GM19324 (cell line): ENCODE data around the gene MYL6.
"Not testable (repeated sequence)": the region's sequence is repeated elsewhere in the genome, so short reads cannot be mapped to it uniquely, and the experiment has no call there.

Source experiments
- ATAC-seq: cut with Tn5 transposase; IDR thresholded peaks from one replicate; pipeline ENCODE4 v1.9.1; 2021; ENCODE audit warnings: mild to moderate bottlenecking, moderate library complexity; ENCODE audit not compliant: unreplicated experiment, low FRiP score

MYL6 gene

DNA sequence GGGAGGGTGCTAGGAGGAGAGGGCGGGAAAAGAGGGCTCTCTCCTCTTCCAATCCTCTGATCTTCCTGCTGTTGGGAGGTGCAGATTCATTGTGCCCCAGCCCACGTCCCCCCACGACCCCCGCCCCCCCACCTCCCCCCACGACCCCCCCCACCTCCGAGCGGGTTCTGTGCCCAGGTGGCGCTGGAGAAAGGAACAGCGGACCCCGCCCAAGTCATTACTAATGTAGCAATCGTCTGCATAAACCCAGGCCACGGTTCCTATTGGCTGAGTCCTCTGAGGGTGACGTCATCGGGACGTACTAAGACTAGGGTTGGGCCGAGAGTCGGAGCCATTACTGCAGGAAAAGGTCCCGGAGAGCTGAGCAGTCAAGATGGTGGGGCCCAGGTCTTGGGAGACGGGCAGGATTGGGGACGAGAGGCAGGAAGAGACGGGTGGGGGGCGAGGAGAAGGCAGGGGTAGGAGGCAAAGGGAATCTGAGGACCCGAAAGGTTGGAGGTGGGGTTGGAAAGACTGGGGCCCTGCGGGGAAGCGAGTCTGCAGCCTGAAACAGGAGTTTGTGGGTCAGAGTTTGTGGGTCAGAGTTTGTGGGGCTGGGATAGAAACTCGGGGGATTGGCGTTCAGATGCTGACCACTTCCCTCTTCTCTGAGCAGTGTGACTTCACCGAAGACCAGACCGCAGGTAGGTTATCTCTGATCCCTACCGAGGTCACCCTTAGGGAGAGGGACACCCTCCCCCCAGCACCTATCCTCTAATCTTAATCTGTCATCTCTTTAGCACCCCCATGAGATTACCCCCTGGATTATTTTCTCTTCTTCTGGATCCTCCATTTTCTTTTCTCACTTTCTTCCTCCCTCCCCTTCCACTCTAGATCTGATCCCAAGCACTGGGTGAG lies at the start of gene MYL6:
Gene MYL6, plus strand, starts transcription at position 331 of the 897 bp plus-strand sequence. Its CDS starts 43 bp downstream, at position 374.
- ATAC-seq, result peak; percentile 82

DNA sequence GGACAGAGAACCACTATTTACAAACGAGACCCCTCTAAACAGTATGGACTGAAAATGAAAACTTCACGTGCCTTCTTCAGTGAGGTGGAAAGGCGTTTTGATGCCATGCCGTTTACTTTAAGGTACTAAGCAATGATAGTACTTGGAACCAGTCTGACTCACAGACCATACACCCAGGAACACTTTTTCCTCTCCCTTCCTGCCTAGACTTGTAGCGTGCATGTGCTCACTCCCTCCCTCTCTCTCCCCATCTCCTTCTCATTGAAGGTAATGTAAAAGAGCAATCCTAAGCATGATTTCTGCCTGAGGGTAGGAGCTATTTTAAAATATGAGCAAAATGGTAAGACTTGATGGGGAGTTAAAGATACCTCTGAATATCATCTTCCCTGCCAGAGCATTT lies 47.6 kb upstream of the MYL6 start:
- no peak for ATAC-seq

DNA sequence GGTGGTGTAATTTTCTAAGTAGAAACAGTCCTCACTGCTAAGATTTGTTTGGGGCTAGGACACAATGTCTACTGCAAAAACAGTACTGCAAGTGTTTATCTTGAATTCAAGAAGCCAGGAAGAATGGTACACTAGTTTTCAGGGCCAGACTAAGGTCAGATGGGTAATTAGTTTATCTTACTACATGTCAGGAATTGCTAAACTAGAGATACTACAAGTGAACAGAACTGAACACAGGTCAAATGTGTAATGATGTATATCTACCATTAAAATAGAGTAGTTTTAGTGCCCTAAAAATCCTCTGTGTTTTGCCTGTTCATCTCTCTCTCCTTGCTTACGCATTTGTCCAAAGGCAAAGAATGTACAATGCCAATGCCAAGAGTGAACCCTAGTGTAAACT lies 44.1 kb upstream of the MYL6 start:
- no peak for ATAC-seq

DNA sequence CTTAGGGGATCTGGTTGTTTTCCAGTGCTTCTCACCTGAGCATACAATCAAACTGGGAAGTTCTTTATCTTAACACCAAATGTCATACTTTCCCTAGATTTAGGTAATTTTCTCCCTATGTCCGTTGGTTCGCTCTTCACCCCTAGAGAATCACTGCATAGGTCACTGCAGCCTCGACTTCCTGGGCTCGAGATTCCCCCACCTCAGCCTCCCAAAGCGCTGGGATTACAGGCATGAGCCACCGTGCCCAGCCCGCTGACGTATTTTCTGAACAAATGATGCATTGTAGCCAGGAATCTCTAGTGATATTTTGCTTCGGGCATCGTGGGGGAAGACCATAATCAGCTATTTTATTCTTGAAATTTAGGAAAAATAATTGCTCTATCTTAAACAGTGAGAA lies 42.8 kb upstream of the MYL6 start:
- ATAC-seq, result no peak

DNA sequence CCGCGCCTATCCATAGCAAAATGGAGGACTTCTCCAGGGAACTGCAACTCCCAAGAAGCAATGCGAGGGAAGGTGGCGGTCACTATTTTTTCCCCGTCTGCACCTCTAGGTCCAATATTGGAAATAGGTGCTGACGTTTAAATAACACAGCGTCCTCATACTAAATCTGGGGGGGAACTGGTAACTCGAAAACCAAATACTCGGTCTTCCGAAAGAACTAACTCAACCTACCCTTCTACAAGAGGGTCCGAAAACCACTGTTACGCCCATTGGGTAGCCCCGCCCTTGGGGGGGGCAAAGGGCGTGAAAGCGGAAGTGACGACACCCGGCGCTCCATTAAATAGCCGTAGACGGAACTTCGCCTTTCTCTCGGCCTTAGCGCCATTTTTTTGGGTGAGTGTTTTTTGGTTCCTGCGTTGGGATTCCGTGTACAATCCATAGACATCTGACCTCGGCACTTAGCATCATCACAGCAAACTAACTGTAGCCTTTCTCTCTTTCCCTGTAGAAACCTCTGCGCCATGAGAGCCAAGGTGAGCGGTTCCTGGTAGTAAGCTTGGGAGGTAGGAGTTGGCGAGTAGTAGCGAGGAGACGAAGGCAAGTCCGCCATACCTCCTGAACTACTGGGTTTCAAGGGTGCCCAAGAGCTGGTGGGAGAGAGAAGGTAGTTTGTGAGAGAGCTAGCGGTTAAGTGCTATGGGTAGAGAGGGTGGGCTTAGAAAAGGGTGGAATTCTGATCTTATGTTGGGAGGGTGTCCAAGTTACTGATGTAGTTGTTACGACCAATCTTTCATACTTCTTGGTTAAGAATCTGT lies 41.7 kb upstream of the MYL6 start, which contains the start of gene RPL41:
Gene RPL41, plus strand, starts transcription at position 367 of the 815 bp plus-strand sequence.
- ATAC-seq, result peak; percentile 46

DNA sequence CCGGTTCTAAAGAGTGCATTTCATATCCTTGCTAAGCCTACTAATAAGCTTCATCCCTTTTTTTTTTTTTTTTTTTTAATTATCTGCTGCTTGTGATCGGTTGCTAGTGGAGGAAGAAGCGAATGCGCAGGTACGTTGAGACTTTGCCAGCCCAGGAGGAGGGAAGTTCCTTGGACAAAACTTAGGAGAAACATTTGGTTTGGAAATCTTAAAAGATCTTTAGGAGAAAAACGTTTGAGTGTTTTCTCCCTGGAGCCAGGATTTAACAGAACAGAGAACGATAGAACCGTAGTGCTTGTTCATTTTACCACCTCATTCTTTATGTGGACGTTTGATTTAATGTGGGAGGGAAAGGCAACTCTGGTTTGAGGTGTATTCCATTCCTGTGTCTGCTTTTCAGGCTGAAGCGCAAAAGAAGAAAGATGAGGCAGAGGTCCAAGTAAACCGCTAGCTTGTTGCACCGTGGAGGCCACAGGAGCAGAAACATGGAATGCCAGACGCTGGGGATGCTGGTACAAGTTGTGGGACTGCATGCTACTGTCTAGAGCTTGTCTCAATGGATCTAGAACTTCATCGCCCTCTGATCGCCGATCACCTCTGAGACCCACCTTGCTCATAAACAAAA lies 41.0 kb upstream of the MYL6 start:
- ATAC-seq, result not testable (repeated sequence)

DNA sequence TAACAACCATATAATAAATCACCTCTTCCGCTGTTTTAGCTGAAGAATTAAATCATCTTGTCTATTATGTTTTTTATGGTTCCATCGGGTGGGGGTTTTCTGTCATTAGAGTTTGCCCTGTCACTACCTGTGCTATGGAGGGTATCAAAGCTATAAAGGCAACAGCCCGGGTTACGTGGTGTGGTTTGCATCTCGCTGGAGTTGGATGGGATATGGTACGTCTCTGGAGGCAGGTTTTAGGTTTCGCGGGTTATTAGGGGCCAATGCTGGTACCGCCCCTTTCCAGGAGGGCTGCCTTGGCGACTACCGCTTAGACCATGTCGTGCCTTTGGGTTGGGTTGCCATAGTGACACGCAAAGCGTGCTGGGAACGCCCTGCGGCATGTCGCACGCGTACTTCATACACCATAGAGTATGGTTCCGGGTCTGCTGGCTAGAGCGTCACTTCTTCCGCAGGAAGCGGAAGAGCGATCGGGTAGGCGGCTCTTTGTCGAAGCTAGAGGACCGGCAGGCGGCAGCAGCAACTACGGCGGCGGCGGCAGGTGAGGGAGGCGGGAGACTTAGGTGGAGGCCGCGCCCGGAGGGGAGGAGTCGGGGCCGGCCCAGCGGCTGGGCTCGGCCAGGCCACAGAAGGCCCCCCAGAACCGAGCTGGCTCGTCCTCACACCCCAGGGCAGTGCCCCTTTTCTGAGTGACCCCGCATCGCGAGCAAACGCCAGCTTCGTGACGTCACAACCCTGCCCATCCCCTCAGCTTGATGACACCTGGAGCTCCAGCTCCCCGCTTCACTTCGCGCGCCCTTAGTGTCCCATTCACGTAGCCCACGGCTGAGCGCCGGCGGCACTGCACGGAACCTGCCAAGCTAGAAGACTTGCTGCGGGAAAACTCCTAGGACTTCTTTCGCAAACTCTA lies 40.1 kb upstream of the MYL6 start, which contains the start of gene ZC3H10:
Gene ZC3H10, plus strand, starts transcription at position 489 of the 910 bp plus-strand sequence. CDS start 2,297 bp downstream, outside the sequence.
- peak; percentile 85 for ATAC-seq

DNA sequence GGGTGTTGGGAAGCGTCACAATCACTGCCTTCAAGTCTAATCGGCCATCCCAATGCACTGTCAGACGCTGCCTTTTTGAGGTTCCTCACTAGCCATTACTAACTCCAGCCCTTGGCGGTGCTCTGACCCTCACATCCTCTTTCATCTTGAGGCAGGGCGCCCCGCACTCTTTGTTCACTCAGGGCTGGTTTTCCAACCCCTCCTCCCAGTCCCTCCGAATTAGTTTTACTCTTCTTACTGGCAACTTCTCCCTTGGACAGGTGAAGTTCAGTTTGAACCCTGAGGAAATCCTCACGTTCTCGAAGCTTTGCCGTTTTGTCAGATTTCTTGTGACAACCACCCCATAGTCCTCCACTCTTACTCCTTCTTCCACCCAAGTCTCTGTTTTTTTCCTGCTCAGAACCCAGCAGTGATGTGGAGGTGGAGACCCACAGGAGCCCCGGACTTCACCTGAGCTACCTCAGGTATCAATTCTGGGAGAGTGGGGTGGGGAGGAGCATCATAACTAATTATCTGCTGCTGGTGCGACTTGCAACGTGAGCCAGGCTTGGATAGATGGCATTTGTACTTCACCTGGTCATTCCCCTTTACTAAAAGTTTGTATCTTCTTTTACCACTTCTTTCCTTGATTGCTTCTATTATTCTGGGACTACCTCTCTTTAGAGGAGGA lies 39.3 kb upstream of the MYL6 start:
- no peak for ATAC-seq

DNA sequence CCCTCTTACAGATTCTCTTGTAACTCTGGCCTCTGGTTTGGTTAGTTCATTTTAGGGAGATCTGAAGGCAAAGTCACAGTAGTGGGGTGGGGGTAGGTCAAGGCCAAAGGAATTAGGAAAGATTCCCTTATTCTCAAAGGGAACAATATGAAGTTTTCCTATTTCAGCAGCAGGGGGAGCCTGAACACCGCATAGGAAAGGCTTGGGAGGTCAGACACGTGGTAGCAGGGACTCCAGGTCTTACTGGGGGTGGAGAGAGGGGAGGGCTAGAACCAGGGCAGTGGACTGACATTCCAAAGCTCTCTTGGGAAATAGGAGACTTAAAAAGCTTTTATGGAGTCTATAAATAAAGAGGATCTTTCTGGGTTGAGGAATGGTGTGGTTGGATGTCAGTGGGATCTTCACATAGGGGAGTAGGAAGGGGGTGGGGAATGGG lies 38.8 kb upstream of the MYL6 start:
- ATAC-seq, result no peak

DNA sequence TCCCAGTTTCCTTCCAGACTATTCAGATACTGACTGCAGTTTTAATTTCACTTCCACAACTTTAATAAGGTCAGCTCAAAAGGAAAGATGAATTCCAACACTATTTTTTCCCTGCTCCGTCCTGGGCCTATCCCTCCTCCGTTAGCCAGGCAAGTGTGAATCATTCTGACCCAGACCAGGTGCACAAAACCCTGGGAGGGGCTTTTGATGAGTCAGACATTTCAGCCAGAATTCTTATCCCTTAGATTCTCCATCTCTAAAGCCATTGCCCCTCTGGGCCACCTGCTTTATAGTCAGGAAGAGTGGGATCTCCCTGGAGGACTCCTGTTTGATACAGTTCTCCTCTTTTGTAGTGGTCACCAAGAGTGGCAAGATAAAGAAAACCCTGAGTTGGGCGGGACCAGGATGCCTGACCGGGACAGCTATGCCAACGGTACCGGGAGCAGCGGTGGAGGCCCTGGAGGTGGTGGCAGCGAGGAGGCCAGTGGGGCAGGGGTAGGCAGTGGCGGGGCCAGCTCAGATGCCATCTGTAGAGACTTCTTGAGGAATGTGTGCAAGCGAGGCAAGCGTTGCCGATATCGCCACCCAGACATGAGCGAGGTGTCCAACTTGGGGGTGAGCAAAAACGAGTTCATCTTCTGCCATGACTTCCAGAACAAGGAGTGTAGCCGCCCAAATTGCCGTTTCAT lies 37.9 kb upstream of the MYL6 start:
- no peak for ATAC-seq

DNA sequence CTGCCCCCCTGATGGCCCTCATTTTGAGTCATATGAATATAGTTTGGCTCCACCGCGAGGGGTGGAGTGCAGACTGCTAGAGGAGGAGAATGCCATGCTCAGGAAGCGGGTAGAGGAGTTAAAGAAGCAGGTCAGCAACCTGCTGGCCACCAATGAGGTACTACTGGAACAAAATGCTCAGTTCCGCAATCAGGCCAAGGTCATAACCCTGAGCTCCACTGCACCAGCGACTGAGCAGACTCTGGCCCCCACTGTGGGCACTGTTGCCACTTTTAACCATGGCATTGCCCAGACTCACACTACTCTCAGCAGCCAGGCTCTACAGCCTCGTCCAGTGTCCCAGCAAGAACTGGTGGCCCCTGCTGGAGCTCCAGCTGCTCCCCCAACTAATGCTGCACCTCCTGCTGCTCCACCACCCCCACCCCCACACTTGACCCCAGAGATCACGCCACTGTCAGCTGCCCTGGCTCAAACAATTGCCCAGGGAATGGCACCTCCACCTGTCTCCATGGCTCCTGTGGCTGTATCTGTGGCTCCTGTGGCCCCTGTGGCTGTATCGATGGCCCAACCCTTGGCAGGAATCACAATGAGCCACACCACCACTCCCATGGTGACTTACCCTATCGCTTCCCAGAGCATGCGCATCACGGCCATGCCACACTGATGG lies 36.8 kb upstream of the MYL6 start:
- no peak for ATAC-seq

DNA sequence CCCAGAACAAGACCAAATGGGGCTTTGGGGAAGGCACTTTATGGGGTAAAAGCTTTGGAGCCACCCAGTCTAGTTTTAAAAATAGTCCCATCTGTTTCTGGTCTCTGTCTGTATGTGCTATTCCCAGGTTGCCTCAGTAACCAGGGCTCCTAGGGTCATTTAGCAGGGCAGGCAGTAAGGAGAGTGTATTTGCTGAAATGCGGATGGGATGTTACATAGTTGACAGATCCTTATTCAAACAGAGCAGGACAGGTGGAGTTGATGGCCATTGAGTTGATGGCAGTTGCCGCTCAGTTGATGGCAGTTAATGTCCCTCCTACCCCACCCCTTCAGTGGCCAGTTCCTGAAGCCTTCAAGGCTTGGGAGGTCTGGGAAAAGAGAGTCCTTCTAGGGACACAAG lies 35.5 kb upstream of the MYL6 start:
- no peak for ATAC-seq

DNA sequence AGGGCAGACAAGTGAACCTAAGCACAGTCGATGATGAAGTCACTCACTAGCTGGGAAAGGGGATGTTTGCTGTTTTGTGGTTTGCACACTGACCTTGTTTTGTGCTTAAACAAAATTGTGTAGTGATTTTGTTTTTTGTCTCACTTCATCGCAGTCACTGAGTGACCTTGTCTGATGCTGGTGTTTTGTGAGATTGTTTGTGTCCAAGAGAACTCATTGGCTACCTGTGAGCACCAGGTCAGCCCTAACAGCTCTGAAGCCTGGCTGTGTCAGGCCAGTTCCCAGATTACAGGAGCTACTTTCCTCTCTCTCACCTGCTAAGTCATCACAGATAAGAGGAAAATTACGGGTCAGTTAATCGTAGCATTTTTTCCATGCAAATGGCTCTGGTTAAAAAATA lies 34.0 kb upstream of the MYL6 start:
- no peak for ATAC-seq

DNA sequence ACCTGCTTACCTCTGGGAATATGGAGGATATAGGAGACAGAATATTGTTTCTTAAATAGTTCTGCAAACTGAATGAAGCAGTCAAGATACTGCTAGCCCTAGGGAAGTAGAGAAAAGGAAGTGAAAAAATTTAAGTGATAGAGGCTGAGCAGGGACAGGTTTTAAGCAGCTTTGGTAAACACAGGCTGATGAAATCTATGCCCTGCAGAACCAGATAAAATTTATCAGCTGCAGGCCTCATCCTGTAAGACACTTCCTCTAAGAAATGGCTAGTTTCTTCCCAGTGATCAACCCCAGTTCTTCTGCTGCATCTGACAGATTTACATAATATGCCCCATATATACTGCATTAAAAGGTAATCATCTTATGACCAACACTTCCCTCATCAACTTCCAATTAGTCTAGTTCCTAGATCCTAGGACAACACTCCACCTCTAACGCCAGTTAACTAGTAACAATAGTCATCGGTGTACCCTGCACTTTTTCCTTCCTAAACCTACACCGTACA lies 31.4 kb upstream of the MYL6 start:
- no peak for ATAC-seq

DNA sequence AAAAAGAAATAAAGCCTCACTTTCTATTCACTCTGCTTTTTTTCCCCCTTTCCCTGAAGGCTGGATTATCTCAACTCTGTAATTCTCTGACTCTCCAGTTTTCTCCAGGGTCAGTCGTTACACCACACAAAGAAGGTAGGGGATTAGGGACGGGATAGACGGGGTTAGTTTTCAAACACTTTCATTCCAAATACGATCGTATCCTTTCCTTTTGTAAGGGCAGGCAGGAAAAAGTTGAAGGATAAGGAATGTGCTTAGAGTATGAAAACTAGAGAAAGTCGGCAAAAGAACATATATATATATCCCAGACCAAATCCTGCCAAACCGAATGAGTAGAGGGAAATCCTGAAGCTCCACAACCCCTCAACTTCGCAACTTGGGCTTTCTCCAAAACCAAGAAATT lies 30.7 kb upstream of the MYL6 start:
- no peak for ATAC-seq

DNA sequence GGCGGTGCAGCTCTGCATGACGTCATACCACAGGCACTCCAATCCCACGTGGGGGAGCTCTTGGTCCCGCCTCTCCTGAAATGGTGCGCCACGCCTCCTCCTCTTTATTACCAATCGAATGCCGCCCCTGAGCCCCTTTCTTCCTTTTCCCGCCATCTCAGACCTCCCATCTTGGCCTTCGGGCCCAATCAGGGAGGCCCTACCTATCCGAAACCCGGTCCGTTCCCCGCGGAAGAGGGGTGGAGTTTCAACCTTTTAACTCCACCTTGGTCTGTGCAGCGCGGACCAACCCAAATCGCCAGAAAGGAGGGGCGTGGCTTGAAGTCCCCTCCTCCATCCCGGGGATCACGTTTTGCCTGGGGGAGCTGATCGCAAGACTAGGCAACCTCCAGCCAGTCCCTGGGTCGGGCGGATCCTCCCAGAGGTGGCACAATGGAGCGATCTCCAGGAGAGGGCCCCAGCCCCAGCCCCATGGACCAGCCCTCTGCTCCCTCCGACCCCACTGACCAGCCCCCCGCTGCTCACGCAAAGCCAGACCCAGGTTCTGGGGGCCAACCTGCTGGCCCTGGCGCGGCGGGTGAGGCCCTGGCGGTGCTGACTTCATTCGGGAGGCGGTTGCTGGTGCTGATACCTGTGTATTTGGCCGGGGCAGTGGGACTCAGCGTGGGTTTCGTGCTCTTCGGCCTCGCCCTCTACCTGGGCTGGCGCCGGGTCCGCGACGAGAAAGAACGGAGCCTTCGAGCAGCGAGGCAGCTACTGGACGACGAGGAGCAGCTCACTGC lies 30.1 kb upstream of the MYL6 start, which contains the start of gene ESYT1:
Gene ESYT1, plus strand, starts transcription at position 380 of the 782 bp plus-strand sequence. Its CDS starts 53 bp downstream, at position 433.
- ATAC-seq, result peak; percentile 89

DNA sequence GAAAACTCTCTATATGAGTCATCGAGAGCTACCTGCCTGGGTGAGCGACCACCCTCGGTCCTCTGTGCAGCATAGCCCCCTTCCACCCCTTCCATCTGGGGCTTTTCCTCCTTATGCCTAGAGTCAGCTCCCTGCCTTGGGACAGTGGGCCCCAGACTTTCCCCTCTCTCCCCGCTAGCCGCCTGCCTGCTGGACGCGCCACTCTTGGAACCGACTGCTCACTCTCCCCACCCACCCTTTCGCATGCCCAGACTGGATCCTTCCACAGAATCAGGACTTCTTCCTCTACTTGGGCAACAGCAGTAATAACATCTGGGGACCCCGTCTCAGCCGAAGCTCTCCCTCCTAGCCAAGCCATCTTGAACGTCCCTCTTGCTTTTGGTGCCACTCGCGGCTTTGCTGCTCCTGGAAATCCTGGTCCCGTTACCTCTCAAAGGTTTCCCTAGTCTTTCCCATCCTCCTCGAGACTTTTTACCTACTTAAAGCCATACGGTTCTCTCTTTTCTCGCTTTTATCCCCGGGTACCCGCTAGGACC lies 29.4 kb upstream of the MYL6 start:
- ATAC-seq, result no peak
